HG03571 (cell line): Measurements from ENCODE around the gene SMKR1.
A peak's percentile ranks its signal among the peaks of the same experiment; 100 is the strongest.
"Not testable (repeated sequence)": the region's sequence is repeated elsewhere in the genome, so short reads cannot be mapped to it uniquely, and the experiment has no call there.

Experiments used
- ATAC-seq: cut with Tn5 transposase; IDR thresholded peaks from one replicate; pipeline ENCODE4 v1.9.1; 2021; ENCODE audit not compliant: unreplicated experiment

Gene SMKR1

GRCh38 chr7:129481376-129481775 lies 21.0 kb upstream of the SMKR1 start:
- ATAC-seq: not testable (repeated sequence)

GRCh38 chr7:129482781-129483180 lies 19.6 kb upstream of the SMKR1 start:
- ATAC-seq: no peak

GRCh38 chr7:129489491-129489890 lies 12.8 kb upstream of the SMKR1 start:
- no peak for ATAC-seq

GRCh38 chr7:129492391-129492790 lies 9.9 kb upstream of the SMKR1 start:
- ATAC-seq: no peak

- ATAC-seq: peak; percentile 16
Measured at GRCh38 chr7:129493555-129493954, 8.8 kb upstream of the SMKR1 start.

- peak; percentile 56 for ATAC-seq
Measured at GRCh38 chr7:129494041-129494440, 8.3 kb upstream of the SMKR1 start.

- ATAC-seq: no peak
Measured at GRCh38 chr7:129495987-129496386, 6.3 kb upstream of the SMKR1 start.

- no peak for ATAC-seq
Measured at GRCh38 chr7:129496653-129497052, 5.7 kb upstream of the SMKR1 start.

- ATAC-seq: no peak
Measured at GRCh38 chr7:129497156-129497555, 5.2 kb upstream of the SMKR1 start.

- ATAC-seq: no peak
Measured at GRCh38 chr7:129498021-129498420, 4.3 kb upstream of the SMKR1 start.

GRCh38 chr7:129499999-129500398 lies 2.3 kb upstream of the SMKR1 start:
- ATAC-seq: no peak

GRCh38 chr7:129502708-129503685 lies 666 bp downstream of the SMKR1 start:
- ATAC-seq: no peak

GRCh38 chr7:129503725-129504124 lies 1.4 kb downstream of the SMKR1 start:
- no peak for ATAC-seq

- no peak for ATAC-seq
Measured at GRCh38 chr7:129512192-129512591, 9.9 kb downstream of the SMKR1 start.

GRCh38 chr7:129513546-129513945 lies 11.2 kb downstream of the SMKR1 start:
- no peak for ATAC-seq

- ATAC-seq: no peak
Measured at GRCh38 chr7:129514683-129515082, 12.4 kb downstream of the SMKR1 start.

- no peak for ATAC-seq
Measured at GRCh38 chr7:129515381-129515780, 13.1 kb downstream of the SMKR1 start.

- ATAC-seq: no peak
Measured at GRCh38 chr7:129517931-129518330, 15.6 kb downstream of the SMKR1 start.

GRCh38 chr7:129519464-129519863 lies 17.1 kb downstream of the SMKR1 start:
- ATAC-seq: no peak

GRCh38 chr7:129522088-129522970 lies 20.0 kb downstream of the SMKR1 start:
- ATAC-seq: no peak

- no peak for ATAC-seq
Measured at GRCh38 chr7:129522971-129523340, 20.6 kb downstream of the SMKR1 start.

- no peak for ATAC-seq
Measured at GRCh38 chr7:129523924-129524323, 21.6 kb downstream of the SMKR1 start.
